Gastrocnemius medialis (tissue), 4 donors: ENCODE results near the gene XPR1.

Source experiments
- POLR2A ChIP-seq, 2 donors: fragments of 450-650 bp; IDR thresholded peaks; one replicate each; pipeline ENCODE4 v1.6.1; 2017; ENCODE audit warnings: antibody characterized with exemption in 2 of 2, mild to moderate bottlenecking in 2 of 2, moderate library complexity in 2 of 2
- TF ChIP-seq, protein P1 (sequence below), 5 experiments: fragments of 450-650 bp in 3 of 5; fragments of 200-600 bp in 2 of 5; sonication (generic) in 2 of 5; IDR thresholded peaks in 4 of 5; conservative IDR thresholded peaks in 1 of 5; 1 replicate in 4 of 5; 2 replicates in 1 of 5; pipeline ENCODE4 v1.5.1; 2016 to 2019; ENCODE audit warnings: antibody characterized with exemption in 5 of 5, mild to moderate bottlenecking in 3 of 5, moderate library complexity in 3 of 5

DNA sequence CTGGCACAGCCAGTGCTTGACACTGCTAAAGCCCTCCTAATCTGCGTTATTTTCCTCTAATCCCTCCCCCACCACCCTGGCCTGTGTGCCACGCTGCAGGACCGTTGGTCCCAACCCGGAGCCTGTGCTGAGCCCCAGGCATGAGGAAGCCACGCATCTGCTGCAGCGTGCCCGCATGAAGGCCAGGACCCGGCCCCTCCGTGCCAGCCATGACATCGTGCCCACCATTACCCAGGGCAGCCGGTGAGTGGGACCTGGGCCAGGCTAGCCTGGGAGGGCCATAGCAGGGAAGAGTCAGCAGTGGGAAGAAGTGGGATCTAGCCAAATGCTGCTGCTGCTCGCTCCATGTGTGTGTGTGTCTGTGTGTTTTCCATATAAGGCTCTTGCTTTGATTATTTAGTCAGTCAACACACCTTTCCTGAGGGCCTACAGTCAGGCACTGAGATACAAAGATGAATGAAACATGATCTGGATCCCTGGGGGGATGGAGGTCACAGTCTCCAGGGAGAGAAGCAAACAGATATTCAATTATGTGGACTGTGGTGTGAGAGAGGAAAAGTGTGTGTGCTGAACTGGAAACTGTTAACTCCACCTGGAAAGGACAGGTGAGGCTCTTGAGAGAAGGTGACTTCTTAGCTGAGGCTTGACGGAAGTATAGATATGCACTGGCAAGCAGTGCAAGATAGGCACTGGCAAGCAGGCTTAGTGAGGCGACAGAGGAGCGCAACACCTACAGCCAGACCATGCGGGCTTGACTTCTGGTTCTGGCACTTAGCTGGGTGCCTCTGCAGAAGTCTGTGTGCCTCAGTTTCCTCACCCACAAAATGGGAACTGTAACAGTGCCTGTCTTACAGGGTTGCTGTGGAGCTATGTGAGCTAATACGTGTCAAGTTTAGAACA, 296.8 kb downstream of the XPR1 start:
- TF ChIP-seq, protein P1, sequence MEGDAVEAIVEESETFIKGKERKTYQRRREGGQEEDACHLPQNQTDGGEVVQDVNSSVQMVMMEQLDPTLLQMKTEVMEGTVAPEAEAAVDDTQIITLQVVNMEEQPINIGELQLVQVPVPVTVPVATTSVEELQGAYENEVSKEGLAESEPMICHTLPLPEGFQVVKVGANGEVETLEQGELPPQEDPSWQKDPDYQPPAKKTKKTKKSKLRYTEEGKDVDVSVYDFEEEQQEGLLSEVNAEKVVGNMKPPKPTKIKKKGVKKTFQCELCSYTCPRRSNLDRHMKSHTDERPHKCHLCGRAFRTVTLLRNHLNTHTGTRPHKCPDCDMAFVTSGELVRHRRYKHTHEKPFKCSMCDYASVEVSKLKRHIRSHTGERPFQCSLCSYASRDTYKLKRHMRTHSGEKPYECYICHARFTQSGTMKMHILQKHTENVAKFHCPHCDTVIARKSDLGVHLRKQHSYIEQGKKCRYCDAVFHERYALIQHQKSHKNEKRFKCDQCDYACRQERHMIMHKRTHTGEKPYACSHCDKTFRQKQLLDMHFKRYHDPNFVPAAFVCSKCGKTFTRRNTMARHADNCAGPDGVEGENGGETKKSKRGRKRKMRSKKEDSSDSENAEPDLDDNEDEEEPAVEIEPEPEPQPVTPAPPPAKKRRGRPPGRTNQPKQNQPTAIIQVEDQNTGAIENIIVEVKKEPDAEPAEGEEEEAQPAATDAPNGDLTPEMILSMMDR (IDR thresholded peaks at IDR 0.05 in 4 of 5, conservative IDR thresholded peaks at IDR 0.05 in 1 of 5) = no peak
- TF ChIP-seq POLR2A (IDR thresholded peaks at IDR 0.05) = no peak
